Muscle of arm (tissue), 12 donors: ENCODE measurements around the gene SH3D19. TPM values are rescaled to one million over a fixed set of nuclear protein-coding genes. Genes with fewer than 3 reads are reported as not detected.
"Not testable (repeated sequence)": the region's sequence is repeated elsewhere in the genome, so short reads cannot be mapped to it uniquely, and the experiment has no call there.

Experiments
- DNase-seq: peaks from one replicate; pipeline ENCODE4 v3.0.0-alpha.2; 2013
- polyA plus RNA-seq, 12 donors: library from polyadenylated mRNA; unstranded; fragments of 120-200 nt; gene quantifications; one replicate each; pipeline ENCODE4 v1.2.1, GENCODE V29; 2013; ENCODE audit not compliant: insufficient read length in 12 of 12

Gene SH3D19
- polyA plus RNA-seq, 12 donors = 29.3 to 62.7 (median 39.0) TPM; not detected in 1

DNA sequence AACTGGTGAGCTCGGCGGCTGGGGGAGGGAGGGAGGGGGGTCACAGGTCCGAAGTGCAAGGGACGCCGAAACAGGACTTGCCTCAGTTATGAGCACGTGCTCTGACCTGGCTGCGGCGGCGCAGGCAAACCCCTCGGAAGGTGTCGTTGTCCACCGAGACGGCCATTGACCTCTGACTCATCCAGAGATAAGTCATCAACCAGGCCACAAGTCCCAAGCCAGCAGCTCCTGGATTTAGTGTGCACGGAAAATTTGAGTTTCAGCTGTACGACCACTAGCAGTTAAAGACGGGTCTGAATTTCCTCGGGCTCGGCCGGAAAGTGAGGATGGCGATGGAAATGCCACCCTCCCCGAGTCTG is 674 bp downstream of the SH3D19 start:
- DNase-seq = peak; percentile 41

DNA sequence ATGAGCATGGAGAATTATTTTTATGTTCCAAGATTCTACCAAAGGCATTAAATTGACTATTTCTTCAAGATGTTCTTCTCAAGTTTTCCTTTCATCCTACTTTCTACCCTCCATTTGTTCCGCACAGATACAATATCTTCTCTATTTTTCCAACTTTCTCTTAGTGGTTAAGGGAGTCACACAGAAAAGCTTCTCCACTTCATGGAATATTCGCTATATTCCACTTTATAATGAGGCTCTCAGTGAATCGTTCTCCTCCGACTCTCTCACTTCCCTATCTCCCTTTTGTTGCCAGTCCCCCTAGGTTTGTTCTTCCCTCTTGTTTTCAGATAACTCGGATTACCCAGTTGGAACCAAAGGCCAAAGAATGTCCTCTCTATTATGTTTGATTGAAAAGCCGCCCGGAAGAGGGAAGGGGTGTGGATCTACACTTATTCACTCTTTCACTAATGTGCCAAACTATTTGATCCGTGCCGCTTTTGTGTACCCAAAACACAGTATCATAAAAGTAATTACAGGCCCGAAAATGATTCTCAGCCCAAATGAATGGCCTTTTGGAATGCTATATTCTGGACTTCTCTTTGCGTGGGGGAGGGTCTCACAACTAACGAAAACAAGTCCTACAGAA is 1.2 kb downstream of the SH3D19 start:
- DNase-seq = peak; percentile 29

DNA sequence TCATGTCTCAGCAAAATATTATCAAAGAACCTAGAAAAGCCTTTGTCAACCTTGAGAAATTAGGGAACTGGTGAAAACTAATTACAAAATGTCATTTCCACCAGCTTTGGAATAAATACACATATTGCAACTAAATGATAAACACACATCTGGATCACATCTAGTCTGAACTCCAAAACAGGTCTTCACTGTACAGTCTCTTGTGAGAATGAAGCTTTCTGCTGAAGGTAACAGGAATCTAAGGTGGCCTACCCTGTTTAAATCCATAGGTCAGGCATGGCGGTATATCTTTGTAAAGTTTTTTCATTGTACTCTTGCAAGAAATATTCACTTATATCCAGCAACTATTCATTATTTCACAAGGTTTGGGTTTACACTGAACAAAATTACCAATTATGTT is 1.7 kb downstream of the SH3D19 start:
- no peak for DNase-seq

DNA sequence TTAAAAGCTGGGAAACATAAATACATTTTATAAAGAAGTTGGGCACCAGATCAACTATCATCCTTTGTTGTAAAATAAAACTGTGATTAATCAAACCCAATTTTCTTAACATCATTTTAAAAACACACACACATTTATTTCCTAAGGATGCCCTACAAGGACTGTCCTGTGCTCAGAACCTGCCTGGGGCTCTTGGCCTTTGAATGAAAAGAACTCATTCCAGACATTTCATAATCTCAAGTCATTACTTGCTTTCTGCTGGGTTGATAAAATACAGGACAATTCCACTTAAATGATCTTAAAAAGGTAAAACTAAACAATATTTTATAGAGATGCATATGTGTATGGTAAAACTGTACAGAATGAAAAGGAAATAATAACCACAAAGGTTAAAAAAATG is 2.8 kb downstream of the SH3D19 start:
- no peak for DNase-seq

DNA sequence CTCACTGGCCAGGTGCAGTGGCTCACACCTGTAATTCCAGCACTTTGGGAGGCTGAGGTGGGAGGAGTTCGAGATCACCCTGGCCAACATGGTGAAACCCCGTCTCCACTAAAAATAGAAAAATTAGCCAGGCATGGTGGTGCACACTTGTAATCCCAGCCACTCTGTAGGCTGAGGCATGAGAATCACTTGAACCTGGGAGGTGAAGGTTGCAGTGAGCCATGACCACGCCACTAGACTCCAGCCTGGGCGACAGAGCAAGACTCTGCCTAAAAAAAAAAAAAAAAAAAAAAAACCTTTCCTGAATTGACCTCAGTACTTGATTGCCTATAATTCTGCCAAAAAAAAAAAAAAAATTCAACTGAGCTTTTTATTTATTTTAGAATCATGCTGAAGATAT is 3.2 kb downstream of the SH3D19 start:
- DNase-seq = not testable (repeated sequence)

DNA sequence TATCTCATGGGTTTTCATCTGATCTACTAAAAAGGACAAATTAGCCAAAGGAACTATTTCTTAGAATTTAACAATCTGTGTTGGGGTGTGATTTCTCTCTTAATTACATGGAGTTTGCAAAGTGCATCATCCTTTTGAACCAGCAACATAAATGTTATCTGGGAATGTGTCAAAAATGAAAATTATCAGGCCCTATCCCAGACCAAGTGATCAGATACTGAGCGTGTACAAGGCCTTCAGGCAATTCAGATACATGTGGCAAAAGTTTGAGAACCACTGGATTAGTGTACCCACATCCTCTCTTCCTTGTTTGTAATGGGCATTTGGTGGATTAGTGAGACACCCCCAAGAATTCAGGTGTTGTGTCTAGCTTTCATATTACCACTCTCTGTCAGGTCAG is 3.8 kb downstream of the SH3D19 start:
- DNase-seq = no peak

DNA sequence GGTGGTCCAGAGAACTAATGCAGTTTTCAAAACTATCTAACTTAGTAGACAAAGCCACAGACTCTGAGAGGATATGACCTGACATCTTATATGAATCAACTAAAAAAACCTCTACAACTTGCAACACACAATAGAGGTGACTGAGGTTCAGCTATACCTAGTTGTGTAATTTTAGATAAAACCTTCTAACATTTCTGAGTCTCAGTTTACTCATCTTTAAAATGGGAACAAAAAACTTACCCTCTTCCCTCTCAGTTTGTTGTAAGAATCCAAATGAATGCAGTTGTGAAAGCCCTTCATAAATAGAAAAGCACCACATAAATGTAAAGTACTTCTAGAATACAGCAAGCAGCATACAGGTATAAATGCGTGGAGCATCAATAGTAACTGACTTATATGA is 5.9 kb downstream of the SH3D19 start:
- DNase-seq = no peak

DNA sequence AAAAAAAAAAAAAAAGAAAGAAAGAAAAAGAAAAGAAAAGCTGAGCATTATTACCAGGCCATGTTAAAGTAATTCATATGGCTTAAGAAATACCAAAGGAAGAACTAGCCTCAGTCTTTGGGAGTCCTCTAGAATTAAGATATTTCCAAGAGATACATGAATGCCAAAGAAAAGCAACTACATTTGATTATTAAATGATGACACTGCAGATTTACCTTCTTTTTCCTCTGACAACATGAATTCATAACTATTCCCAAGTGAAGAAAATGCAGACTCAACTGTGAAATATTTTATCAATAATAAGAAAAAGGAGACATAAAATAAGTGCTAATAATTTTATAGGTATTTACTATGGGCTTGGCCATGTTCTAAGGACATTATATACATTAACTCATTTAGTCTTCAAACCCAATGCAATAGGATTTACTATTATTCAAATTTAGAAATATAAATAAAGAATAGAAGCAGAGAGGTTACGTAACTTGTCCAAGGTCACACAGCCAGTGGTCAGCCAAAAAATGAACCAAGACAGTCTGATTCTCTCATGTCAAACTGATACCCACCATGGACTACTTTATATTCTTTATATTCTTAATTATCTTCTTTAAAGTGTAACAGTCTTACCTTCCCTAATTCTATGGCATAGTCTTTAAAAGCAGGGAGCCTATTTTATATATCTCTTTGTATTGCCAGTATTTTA is 6.9 kb downstream of the SH3D19 start:
- no peak for DNase-seq

DNA sequence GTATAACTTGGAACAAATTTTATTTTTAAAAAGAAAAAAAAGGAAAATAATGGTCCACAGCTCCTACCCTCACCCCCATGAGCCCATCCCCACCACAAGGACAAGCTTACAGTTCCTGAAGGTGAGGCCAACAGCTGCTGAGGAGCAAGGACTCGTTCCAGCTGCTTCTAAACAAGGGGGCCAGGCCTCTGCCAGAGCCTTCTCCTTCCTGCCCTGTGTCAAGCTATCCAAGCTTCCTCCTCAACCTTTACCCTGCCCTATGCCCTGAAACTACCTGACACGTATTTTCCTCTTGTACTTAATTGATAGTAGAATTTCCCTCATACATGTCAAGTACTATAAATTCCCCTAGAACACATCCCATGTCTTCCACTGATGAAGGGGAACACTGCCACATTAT is 8.8 kb downstream of the SH3D19 start:
- no peak for DNase-seq

DNA sequence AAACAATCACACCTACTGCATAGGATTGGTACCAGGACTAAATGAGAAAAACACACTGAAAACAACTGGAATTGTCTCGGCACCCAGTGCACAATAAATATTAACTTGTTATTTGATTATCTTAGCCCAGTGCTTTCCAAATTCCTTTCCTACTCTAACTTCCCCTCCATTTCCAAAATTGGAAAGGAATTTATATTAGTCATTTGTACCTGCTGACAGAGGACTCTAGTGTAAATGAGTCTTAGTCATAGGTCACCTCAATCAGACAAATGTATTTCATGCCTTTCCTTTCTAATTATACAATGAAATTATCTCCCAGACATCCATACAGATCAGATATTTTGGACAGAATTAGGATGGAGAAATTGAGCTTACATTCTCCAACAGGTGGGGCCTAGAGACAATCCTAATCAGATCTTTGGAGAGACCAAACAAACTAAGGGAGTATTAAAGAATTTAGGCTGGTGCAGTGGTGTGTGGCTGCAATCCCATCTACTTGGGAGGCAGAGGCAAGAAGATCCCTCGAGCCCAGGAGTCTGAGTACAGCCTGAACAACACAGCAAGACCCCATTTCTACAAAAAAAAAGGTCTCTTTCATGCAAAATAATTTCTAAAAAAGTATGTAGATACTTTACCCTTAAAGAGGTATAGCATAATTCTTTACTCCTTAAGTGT is 10.1 kb downstream of the SH3D19 start:
- no peak for DNase-seq

DNA sequence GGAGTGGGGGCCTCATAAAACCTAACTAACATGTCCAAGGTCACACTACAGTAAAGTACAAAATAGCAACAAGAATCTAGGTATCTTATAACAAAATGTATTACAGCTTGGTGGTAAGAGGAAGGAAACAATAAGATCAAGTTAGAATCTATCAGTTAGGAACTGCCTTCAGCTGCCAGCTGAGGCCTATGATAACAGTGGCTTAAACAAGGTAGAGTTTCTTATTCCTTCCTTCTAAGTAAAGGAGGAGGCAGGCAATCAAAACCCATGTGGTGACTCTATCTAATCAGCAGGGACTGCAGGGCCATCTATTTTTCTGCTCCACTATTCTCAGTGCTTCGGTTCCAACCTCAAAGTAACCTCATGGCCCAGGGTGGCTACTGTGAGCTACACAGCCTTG is 10.9 kb downstream of the SH3D19 start:
- DNase-seq = no peak

DNA sequence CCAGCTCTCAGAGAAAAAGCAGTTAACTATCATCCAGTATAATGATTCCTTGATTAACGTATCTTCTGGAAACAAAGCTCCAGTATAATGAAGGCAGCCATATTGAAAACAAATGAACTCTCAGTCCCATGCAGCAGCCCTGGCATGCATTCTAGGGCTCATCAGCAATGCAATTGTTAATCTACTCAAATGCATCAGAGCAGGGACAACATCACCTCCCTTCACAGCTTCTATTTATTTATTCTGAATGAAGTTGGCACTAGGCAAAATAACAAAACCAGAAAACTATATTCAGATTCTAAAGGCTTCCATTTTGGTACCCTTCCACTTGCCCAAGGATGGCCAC is 11.4 kb downstream of the SH3D19 start:
- DNase-seq = no peak

DNA sequence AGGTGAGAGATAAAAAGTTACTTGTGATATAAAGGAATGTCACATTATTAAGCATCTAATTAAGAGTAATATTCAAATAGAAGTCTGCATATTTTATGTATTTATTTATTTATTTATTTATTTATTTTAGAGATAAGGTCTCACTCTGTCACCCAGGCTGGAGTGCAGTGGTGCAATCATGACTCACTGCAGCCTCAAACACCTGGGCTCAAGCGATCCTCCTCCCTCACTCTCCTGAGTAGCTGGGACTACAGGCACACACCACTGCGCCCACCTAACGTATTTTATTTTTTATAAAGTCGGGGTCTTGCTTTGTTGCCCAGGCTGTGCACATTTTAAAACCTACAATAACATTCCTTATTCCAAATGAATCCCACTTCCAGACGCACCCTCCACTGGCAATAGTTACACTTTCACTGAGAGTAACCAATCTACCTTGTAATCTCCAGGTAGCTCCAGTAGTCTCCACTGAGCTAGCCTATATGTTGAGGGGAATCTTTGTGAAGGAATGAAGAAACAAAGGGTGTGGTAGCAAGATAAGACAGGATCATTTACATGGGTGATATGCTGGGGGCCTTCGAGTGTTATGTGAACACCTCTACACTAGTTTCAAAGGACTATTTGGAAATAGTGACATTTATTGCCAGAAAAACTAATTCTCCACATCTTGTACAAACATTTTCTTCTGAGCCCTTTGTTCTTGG is 11.9 kb downstream of the SH3D19 start:
- DNase-seq = no peak

DNA sequence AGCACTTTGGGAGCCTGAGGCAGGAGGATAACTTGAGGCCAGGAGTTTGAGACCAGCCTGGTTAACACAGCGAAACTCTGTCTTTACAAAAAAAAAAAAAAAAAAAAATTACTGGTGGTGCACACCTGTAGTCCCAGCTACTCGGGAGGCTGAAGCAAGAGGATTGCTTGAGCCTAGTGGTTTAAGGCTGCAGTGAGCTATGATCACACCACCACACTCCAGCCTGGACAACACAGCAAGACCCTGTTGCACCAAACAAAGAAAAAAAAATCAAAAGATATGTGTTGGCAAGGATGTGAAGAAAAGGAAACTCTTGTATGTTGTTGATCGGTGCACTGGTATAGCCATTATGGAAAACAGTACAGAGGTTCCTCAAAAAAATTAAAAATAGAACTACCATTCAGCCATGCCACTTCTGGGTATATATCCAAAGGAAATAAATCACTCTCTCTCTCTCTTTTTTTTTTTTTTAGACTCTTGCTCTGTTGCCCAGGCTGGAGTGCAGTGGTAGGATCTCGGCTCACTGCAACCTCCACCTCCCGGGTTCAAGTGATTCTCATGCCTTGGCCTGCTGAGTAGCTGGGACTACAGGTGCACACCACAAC is 15.2 kb downstream of the SH3D19 start:
- DNase-seq = no peak

DNA sequence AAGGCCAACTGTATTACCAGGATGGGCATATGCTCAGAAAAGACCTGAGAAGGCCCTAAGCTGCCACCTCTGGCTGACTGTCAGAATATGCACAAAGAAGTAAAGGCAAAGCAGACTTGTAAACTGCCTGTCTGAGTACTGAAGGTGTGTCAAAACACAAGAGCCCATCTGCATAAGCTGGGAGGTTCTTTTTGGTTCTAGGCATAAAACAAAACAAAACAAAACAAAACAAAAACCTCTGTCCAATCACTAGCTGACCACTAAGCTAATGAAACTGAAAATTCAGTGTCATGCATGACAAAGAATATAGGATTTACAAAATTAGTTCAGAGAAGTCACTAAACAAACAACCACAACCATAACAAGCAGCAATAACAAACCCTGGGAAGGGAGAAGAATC is 20.6 kb downstream of the SH3D19 start:
- no peak for DNase-seq

DNA sequence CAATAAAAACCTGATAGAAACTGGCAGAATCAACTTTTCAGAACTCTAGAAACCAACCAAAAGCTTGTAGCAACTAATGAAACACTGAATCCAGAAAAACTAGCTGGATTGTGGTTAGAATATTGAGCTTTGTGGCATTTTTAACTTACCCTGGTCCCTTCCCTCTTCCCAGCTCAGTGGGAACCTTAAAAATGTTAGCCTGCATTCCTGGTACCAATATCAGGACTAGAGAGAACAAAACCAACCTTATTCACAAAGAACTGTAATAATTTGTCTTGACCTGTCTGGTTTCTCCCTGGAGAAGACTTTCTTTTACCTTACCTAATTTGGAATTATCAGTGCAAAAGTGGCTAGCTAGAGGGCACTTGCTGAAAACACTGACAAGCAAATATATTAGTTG is 21.2 kb downstream of the SH3D19 start:
- no peak for DNase-seq

DNA sequence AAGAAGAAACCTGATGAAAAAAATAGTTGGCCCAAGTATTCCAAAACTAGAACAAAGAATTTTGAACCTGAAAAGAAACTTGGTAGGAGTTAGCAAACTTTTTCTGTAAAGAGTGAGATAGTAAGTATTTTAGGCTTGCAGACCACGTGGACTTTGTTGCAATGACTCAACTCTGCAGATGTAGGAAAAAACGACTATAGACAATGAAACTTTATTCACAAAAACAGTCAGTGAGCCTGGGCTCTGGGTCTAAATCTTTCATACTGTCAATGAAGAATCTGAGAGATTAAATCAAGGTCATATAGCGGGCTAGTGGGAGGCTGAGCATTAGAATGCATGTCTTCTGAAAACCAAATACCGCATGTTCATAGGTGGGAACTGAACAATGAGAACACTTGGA is 23.0 kb downstream of the SH3D19 start:
- no peak for DNase-seq

DNA sequence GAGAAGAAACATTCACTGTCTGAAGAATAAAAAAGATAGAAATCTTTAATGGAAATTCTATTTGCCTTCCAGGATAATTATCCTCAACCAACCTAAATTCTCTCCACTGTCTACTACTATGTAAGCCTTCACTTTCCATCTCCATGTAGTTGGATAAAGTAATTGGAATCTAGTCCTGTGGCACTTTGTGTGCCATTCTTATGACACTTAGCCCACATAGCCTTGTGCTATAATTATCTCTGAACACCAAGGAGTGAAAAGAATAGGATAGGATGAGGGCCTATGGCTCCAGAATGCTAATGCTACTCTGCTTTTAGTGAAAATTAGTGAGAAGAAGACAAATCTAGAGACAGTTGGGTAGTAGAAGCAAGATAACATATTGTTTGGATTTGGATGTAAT is 28.2 kb downstream of the SH3D19 start:
- no peak for DNase-seq

DNA sequence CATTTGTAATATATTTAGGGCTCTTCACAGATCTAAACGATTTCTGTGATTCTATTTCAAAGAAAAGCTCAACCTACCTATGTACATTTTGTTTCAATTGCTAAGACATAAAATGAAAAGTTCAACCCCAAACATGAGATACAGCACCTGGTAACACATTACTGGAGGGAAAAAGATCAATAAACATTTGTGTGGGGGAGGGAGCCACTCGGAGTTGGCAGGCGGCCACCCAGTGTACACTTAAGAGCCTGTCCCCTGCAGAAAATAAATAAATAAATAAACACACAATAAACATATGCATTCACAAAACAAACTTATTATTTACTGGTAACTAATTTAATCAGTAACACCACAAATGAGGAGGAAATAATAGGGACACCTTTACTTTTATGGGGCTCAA is 29.2 kb downstream of the SH3D19 start:
- no peak for DNase-seq

DNA sequence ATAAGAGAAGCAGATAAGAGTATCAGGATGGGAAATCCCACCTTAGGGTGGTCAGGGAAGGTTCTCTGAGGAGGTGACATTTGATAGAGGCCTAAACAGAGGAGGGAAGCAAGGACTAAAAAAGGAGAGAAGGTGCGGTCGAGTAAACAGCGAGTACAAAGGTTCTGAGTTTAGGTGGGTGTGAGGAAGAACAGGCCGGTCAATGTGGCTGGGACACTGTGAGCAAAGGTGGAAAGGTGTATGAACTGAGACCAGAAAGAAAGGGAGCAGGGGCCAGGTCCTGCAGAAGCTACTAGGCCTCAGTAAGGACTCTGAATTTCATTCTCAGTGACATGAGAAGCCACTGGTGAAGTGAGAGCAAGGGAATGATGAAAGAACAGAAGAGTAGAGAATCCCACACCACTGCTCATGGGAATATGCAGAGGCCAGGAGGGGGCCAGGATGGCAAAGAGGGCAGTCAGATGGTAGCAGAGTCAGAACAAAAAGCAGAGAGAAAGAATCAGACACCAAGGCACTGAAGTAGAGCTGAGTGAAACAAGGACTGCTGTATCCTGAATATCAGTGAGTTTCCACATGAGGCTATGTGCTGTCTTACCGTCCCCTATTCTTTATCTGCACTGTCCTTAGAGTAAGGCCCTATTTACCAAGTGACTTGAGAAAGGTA is 30.4 kb downstream of the SH3D19 start:
- no peak for DNase-seq

DNA sequence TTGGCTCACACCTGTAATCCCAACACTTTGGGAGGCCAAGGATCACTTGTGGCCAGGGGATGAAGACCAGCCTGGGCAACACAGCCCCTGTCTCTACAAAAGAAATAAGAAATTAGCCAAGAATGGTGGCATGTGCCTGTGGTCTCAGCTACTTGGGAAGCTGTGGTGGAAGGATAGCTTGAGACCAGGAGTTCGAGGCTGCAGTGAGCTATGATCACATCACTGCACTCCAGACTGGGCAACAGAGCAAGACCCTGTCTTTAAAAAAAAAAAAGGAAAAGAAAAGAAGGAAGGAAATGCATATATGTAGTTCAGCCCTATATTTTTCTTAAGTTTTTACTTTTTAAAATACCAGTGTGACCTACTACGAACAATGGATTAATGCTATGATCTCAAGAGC is 33.4 kb downstream of the SH3D19 start:
- DNase-seq = no peak

DNA sequence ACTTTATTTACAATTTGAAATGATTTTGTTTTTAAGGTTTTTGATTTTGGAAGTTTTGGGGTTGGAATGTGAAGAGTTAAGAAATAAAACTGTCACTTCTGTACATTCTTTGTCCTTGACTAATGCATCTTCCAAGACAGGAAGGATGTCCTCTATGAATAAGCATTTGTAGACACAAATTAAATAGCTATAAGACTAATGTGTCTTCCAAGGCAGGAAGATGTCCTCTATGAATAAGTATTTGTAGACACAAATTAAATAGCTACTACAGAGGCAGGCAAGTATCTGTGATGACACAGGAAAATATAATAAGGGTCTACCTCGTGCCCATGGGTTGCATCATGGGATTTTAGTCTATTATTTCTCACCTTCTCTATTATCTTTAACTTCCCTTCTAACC is 33.9 kb downstream of the SH3D19 start:
- DNase-seq = no peak
